Stimulated activated CD4-positive, alpha-beta T cell treated with anti-CD3 and anti-CD28 coated beads, Interleukin-4, amount 100 ng/mL, for 24 hours (primary cell): ENCODE results near the gene ADAMTS17.

Source experiments
- DNase-seq: peaks from one replicate; pipeline ENCODE4 v3.0.0-alpha.2; 2020

ADAMTS17 gene

GRCh38 chr15:100309109-100310040, 32.4 kb downstream of the ADAMTS17 start:
- no peak for DNase-seq

DNA sequence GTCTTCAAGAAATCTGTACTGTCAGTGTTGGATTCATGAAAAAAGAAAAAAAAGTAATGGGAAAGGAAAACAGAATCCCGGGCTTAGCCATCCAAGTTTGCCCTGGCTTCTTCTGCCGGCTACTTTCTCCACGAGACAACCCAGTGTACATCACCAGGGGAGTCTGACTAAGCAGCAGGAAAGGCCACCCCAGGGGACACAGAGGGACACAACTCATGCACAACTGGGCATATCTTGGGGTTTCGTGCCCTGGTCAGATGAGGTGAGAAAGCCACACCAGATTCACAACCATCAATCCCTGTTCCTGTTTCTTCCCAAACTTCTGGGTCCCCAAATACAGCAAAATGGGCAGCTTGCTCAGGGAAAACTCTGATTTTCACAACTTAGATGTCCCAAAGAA, 33.2 kb downstream of the ADAMTS17 start:
- DNase-seq: no peak

- no peak for DNase-seq
Observed at GRCh38 chr15:100308213-100308600, 33.6 kb downstream of the ADAMTS17 start.

GRCh38 chr15:100307241-100308212, 34.2 kb downstream of the ADAMTS17 start:
- DNase-seq: no peak

GRCh38 chr15:100306098-100306497, 35.7 kb downstream of the ADAMTS17 start:
- DNase-seq: no peak

DNA sequence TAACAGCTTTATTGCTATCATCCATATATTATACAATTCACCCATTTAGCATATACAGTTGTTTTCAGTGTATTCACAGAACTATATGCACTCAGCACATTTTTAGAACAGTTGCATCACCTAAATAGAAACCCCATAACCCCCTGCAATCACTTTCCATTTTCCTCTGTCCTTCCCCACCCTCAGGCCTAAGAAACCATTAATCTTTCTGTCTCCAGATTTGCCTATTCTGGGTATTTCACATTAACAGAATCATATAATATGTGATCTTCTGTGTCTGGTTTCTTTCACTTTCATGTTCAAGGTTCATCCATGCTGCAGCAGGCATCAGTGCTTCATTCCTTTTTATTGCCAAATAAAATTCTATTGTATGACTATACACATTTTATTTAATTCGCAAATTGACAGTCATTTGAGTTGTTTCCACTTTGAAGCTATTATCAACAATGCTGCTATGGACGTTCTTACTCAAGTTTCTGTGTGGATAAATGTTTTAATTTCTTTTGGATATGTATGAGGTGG, 39.8 kb downstream of the ADAMTS17 start:
- DNase-seq: no peak

DNA sequence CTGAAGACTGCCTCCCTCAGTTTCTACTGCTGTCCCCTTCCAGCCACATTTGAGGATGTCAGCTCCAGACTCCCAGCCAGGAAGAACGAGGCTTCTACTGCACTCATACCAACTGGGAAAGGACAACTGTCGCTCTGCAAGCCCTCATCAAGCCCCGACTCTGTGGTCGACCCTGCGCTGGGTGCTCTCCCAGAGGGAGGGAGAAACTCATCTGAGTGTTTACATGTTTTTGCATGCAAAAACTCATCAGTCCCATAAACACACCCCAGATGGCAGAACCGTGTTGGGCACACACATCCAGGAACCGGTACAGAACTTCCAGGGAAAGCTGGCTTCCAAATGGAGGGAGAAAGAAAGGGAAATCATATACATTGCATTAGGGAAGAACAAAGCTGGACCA, 43.5 kb downstream of the ADAMTS17 start:
- DNase-seq: no peak

- no peak for DNase-seq
Observed at GRCh38 chr15:100297812-100298211, 44.0 kb downstream of the ADAMTS17 start.

- DNase-seq: no peak
Observed at GRCh38 chr15:100295939-100296565, 45.7 kb downstream of the ADAMTS17 start.

GRCh38 chr15:100292010-100292409, 49.8 kb downstream of the ADAMTS17 start:
- no peak for DNase-seq

DNA sequence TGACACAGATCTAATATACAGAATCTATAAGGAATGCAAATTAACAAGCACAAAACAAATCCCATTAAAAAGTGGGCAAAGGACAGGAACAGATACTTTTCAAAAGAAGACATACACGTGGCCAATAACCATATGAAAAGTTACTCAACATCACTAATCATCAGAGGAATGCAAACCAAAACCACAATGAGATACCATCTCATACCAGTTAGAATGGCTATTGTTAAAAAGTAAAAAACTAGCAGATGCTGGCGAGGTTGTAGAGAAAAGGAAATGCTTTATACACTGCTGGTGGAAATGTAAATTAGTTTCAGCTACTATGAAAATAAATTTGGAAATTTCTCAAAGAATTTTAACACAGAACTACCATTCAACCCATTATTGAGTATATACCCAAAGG, 50.7 kb downstream of the ADAMTS17 start:
- no peak for DNase-seq

GRCh38 chr15:100285641-100286295, 56.0 kb downstream of the ADAMTS17 start:
- no peak for DNase-seq

GRCh38 chr15:100284701-100285100, 57.1 kb downstream of the ADAMTS17 start:
- no peak for DNase-seq

- no peak for DNase-seq
Observed at GRCh38 chr15:100284191-100284590, 57.6 kb downstream of the ADAMTS17 start.

GRCh38 chr15:100281096-100281917, 60.5 kb downstream of the ADAMTS17 start:
- no peak for DNase-seq

DNA sequence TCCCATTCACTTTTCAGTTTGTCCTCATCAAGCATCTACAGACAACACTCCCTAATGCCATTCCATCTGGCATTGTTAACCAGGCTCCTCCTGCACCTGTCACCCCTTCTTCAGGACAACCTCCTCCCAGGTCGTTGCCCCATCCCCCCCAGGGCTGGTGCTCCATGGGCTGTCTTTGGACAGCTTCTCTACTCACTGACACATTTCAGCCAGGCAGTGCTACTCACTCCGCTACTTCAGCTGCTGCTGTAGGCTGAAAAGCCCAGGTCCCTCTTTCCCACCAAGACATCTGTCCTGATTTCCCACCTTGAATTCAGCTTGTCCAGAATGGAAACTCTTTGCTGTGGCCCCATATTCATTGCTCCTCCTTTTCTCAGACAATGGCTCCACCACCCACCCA, 61.9 kb downstream of the ADAMTS17 start:
- no peak for DNase-seq

DNA sequence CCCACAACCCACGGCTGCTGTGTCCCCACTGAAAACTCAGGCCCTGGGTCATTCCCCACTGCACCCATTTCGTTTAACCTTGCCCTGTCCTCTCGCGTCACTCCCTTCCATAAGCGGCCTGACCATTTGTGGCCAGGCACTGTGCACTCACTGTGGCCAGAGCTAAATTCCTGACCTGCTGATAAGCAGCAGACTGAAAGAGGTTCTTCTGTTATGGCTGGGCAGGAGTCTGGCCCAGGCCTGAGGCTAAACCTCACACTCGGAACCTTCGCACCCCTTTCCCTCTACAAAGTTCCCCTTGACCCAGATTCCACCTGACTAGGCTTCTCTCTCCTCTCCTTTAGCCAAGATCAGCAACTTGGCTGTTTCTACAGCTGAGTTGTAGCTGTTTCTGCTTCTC, 62.3 kb downstream of the ADAMTS17 start:
- DNase-seq: no peak

- DNase-seq: no peak
Observed at GRCh38 chr15:100278596-100279380, 63.0 kb downstream of the ADAMTS17 start.

- DNase-seq: no peak
Observed at GRCh38 chr15:100277087-100277855, 64.5 kb downstream of the ADAMTS17 start.

DNA sequence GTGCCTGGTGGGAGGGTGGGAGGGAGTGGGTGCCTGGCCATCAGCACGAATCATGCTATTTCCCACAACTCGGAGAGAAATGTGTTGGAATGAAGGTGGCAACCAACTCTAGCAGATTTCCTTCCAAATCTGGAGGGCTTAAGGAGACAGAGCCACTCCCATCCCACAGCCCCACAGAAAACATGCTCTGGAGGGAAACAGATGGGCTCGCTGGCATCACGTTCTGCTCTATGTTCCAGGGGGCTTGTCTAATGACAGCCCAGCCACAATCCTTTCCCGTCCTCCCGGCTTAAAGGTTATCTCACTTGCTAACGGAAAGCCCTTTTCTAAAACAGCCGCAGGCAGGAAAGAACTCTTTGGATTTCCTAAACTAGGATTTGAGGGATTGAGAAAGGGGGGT, 65.3 kb downstream of the ADAMTS17 start:
- no peak for DNase-seq
